ENCODE data around the gene KCNK18.

The KCNK18 gene

DNA sequence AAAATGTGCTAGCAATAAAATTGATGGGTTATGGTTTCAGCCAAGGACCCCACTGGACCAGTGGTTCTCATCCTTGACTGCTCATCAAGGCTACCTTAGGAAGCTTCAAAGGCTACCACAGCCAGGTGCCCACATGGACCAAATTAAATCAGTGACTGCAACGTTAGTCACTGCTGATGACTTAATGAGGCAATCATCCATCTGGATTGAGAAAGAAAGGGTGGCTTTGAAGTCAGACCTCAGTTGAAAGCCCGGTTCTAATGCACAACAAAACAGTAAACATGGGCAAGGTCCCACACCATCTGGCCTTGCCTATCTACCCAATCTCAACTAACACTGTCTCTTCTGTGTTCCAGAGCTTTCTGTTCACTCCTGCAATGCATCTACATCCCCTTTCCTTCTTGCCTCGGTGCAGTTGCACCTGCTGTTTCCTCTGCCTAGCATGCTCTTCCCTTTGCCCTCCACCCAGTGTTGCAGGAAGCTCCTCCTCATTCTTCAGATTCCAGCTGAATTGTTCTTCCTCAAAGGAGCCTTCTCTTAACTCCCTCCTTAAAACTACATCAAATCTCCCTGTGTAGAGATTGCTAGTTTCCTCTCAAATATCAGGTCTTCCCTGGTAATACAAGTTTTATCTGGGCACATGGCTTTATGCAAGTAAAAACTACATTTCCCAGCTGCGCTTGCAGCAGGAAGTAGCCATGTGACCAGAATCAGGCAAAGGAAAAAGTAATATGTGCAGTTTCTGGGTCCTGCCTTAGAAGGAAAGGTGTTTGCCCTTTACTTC, 10.3 kb upstream of the KCNK18 start:
- Histone ChIP-seq H3K9me3 (ENCODE audit: severe bottlenecking) (no peaks in the 10 kb centered on the region), H3K4me3 (ENCODE audit: low read depth, low read length) (no peak overlapping the region), H3K36me3 (no peaks in the 10 kb centered on the region), H3K27ac (no peak overlapping the region), H3K27me3 (ENCODE audit: insufficient read depth, low read depth, severe bottlenecking) (peaks cover 7% of the 10 kb centered on the region)
- DNase-seq = no peak
- TF ChIP-seq, protein P1, sequence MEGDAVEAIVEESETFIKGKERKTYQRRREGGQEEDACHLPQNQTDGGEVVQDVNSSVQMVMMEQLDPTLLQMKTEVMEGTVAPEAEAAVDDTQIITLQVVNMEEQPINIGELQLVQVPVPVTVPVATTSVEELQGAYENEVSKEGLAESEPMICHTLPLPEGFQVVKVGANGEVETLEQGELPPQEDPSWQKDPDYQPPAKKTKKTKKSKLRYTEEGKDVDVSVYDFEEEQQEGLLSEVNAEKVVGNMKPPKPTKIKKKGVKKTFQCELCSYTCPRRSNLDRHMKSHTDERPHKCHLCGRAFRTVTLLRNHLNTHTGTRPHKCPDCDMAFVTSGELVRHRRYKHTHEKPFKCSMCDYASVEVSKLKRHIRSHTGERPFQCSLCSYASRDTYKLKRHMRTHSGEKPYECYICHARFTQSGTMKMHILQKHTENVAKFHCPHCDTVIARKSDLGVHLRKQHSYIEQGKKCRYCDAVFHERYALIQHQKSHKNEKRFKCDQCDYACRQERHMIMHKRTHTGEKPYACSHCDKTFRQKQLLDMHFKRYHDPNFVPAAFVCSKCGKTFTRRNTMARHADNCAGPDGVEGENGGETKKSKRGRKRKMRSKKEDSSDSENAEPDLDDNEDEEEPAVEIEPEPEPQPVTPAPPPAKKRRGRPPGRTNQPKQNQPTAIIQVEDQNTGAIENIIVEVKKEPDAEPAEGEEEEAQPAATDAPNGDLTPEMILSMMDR (IDR thresholded peaks at IDR 0.05; ENCODE audit: low read depth, low read length) = no peak

DNA sequence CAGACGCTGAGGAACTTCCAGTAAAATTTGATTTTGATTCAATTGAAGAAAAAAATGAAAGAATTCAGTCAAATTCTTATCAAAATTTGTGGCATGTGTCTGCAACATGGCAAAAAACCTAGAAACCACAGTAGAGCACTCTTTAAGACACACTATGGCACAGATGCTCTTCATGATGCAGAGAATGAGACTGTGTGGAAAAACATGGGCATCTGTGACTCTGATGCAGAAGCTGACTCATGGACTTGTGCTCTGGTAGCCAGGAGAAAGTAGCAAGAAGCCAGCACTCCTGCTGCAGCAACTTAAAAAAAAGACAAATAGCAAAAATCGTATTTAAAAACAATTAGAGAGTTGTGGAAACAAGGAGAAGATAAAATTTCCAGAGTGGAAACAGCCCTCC, 8.9 kb upstream of the KCNK18 start:
- H3K9me3 ChIP-seq (ENCODE audit: severe bottlenecking) = no peaks in the 10 kb centered on the region
- H3K4me3 ChIP-seq (ENCODE audit: low read depth, low read length) = no peak overlapping the region
- no peaks in the 10 kb centered on the region for H3K36me3 ChIP-seq
- TF ChIP-seq, protein P1 (IDR thresholded peaks at IDR 0.05; ENCODE audit: low read depth, low read length) = no peak
- H3K27me3 ChIP-seq (ENCODE audit: insufficient read depth, low read depth, severe bottlenecking) = peaks cover 2% of the 10 kb centered on the region
- DNase-seq = no peak
- no peak overlapping the region for H3K27ac ChIP-seq

DNA sequence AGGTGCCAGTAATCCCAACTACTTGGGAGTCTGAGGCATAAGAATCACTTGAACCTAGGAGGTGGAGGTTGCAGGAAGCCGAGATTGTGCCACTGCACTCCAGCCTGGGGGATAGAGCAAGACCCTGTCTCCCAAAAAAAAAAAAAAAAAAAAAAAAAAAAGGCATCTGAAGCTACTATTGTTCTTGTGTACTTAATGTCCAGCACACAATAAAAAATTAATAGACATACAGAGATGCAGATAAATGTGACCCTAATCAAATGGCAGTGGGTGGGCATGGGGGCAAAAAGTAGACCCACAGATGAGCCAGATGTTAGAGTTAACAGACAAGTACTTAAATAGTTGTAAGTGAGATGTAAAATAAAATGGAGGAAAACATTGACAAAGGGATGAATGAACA, 7.7 kb upstream of the KCNK18 start:
- TF ChIP-seq, protein P1 (IDR thresholded peaks at IDR 0.05; ENCODE audit: low read depth, low read length) = no peak
- no peak for DNase-seq

DNA sequence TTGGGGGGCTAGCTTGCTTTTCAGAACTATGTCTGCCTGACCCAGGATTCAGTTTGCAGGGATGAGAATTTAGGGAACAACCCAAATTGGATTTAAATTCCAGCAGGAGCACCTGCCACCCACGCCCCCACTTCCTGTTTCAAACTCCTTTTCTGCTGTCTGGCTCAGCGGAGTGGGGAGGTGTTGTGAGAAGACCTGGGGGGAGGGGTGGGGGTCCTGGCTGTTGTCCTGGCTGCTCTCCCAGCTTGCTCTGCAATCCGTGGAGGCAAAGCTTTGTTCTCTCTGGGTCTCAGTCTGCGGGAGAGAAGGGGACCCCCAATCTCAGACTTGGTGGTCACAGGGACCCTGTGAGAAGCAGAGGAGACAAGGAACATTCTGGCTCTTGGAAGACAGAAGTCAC, 799 bp downstream of the KCNK18 start:
- no peak for DNase-seq
- TF ChIP-seq, protein P1 (IDR thresholded peaks at IDR 0.05; ENCODE audit: low read depth, low read length) = no peak
- no peaks in the 10 kb centered on the region for H3K36me3 ChIP-seq
- H3K27me3 ChIP-seq (ENCODE audit: insufficient read depth, low read depth, severe bottlenecking) = peaks cover 42% of the 10 kb centered on the region
- H3K9me3 ChIP-seq (ENCODE audit: severe bottlenecking) = no peaks in the 10 kb centered on the region
- no peak overlapping the region for H3K27ac ChIP-seq
- H3K4me3 ChIP-seq (ENCODE audit: low read depth, low read length) = no peak overlapping the region

More for the DNA sequence above, 7.7 kb upstream of the KCNK18 start:
- H3K27me3 ChIP-seq (ENCODE audit: insufficient read depth, low read depth, severe bottlenecking) = no peaks in the 10 kb centered on the region
- H3K36me3 ChIP-seq = no peaks in the 10 kb centered on the region
- H3K4me3 ChIP-seq (ENCODE audit: low read depth, low read length) = no peak overlapping the region
- H3K27ac ChIP-seq = no peak overlapping the region
- H3K9me3 ChIP-seq (ENCODE audit: severe bottlenecking) = no peaks in the 10 kb centered on the region

DNA sequence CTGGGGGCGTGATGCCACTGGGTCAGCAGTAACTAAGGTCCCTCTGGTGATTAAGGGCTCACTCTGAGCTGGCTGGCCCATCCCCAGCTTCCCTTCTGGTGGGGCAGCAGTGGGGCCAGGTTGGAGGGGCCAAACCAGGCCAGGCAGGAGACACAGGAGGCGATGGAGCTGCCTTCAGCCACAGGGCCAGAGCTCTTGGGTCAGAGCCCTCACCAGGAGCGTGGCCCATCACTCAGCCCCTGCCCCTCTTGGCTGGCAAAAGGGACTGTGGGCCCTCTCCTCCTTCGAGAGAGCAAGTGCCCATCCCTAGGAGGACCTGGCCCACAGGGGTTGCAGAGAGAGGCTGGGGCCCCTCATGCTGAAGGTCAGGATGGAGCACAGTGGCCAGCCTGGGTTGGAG, 4.5 kb downstream of the KCNK18 start:
- Histone ChIP-seq H3K36me3 (no peaks in the 10 kb centered on the region), H3K27me3 (ENCODE audit: insufficient read depth, low read depth, severe bottlenecking) (peaks cover 53% of the 10 kb centered on the region), H3K27ac (no peak overlapping the region), H3K9me3 (ENCODE audit: severe bottlenecking) (no peaks in the 10 kb centered on the region), H3K4me3 (ENCODE audit: low read depth, low read length) (no peak overlapping the region)
- no peak for DNase-seq
- TF ChIP-seq, protein P1 (IDR thresholded peaks at IDR 0.05; ENCODE audit: low read depth, low read length) = no peak

DNA sequence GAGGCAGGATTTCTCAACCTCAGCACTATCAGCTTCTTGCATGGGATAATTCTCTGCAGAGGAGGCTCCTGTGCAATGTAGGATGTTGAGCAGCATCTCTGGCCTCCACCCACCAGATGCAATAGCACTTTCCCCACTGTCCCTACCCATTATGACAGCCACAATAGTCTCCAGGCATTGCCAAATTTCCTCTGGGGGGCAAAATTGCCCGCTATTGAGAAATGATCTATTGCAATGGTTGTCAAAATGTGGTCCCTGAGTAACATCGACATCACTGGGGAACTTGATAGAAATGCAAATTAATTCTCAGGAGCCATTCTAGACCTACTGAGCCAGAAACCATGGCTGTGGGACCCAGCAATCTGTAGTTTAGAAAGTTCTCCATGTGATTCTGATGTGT, 7.0 kb downstream of the KCNK18 start:
- Histone ChIP-seq H3K27me3 (ENCODE audit: insufficient read depth, low read depth, severe bottlenecking) (peaks cover 61% of the 10 kb centered on the region), H3K36me3 (no peaks in the 10 kb centered on the region), H3K9me3 (ENCODE audit: severe bottlenecking) (no peaks in the 10 kb centered on the region), H3K4me3 (ENCODE audit: low read depth, low read length) (no peak overlapping the region), H3K27ac (no peak overlapping the region)
- TF ChIP-seq, protein P1 (IDR thresholded peaks at IDR 0.05; ENCODE audit: low read depth, low read length) = no peak
- DNase-seq = no peak
